DND-41 (cell line): ENCODE data around the gene SLC22A31.

Source experiments
- CTCF ChIP-seq: IDR thresholded peaks from 2 replicates; pipeline ENCODE4 v1.5.1; 2012; ENCODE audit warnings: borderline replicate concordance, low read length, moderate library complexity, mild to moderate bottlenecking; ENCODE audit not compliant: poor library complexity, severe bottlenecking; ENCODE audit errors: extremely low read depth
- EZH2 ChIP-seq: IDR thresholded peaks from 3 replicates; pipeline ENCODE4 v1.6.1; 2012; ENCODE audit warnings: borderline replicate concordance, low read depth, mild to moderate bottlenecking, moderate library complexity, low read length, inconsistent platforms; ENCODE audit not compliant: severe bottlenecking

DNA sequence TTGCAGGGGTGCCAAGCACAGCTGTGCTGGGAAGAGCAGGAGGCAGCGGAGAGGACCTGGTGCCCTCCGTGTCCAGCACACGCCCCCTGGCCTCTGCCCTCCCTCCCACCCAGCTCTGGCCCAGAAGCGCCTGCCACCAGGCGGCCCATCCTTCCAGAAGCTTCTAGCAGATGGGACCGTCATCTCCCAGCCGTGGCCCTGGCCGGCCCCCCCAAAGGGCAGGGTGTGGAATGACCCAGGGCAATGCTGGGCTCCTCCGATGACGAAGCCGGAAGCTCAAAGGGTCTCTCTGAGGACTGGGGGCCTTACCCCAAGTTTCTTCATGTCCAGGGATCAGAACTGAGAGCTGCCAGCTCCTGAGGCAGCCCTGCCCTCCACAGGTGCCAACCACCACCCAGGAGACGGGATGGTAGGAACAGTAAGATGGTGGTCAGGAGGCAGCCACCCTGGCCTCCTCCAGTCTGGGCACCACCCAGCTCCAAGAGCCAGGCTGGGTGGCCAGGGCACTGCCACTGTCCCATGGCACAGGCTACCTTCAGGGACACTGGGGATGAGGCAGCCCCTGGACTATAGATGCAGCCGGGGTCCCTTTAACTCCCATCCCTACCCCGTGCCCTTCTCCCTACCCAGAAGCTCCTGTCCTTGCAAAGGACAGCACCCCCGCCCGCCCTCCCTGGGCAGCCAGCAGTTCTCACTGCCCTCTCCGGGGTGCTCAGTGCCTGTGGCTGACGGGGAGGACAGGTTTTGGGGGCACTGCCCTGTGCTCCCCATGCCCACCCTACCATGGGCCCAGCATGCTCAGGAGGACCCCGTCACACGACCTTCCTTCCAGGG, 35.3 kb downstream of the SLC22A31 start:
- no peak for TF ChIP-seq CTCF
- no peak for TF ChIP-seq EZH2
